H1 (cell line): ENCODE results near the gene SERHL2. TPM values are rescaled to one million over a fixed set of nuclear protein-coding genes. Genes with fewer than 3 reads are reported as not detected.
A peak's percentile ranks its signal among the peaks of the same experiment; 100 is the strongest.

ENCODE experiments used
- ATF3 ChIP-seq: IDR thresholded peaks from 2 replicates; pipeline ENCODE4 v1.6.1; 2011; ENCODE audit warnings: low read depth, mild to moderate bottlenecking, low read length; ENCODE audit not compliant: insufficient read depth
- BCL11A ChIP-seq, 2 experiments: IDR thresholded peaks; one replicate each; pipeline ENCODE4 v1.6.1; 2011; ENCODE audit warnings: low read depth in 2 of 2, low read length in 2 of 2, mild to moderate bottlenecking in 2 of 2
- CREB1 ChIP-seq: IDR thresholded peaks from 2 replicates; pipeline ENCODE4 v1.6.1; 2012; ENCODE audit warnings: inconsistent platforms
- CTCF ChIP-seq, 3 experiments: IDR thresholded peaks; 1 replicate in 2 of 3; 2 replicates in 1 of 3; pipeline versions ENCODE4 v1.5.1 to v1.6.1; 2011; ENCODE audit warnings: low read length in 3 of 3, mild to moderate bottlenecking in 3 of 3, inconsistent platforms in 2 of 3, low read depth in 1 of 3, moderate library complexity in 1 of 3; ENCODE audit not compliant: insufficient read depth in 1 of 3; ENCODE audit errors: control extremely low read depth in 1 of 3
- E2F6 ChIP-seq: IDR thresholded peaks from 2 replicates; pipeline ENCODE4 v1.6.1; 2012; ENCODE audit warnings: inconsistent platforms
- EGR1 ChIP-seq: IDR thresholded peaks from 2 replicates; pipeline ENCODE4 v1.6.1; 2011; ENCODE audit warnings: low read depth, low read length, borderline replicate concordance
- NRF1 ChIP-seq: IDR thresholded peaks from 2 replicates; pipeline ENCODE4 v1.6.1; 2011; ENCODE audit warnings: mild to moderate bottlenecking, low read depth, low read length, improper control_type of control experiment
- PHF8 ChIP-seq: fragments of 200-600 bp; sonication (generic); conservative IDR thresholded peaks from 2 replicates; pipeline ENCODE4 v1.7.1; 2012; ENCODE audit warnings: low read depth, mild to moderate bottlenecking, inconsistent platforms, low read length, moderate library complexity
- POLR2A ChIP-seq, 2 experiments: IDR thresholded peaks; 1 replicate in 1 of 2; 2 replicates in 1 of 2; pipeline ENCODE4 v1.6.1; 2011; ENCODE audit warnings: low read depth in 2 of 2, low read length in 2 of 2, mild to moderate bottlenecking in 2 of 2; ENCODE audit errors: control extremely low read depth in 1 of 2
- POLR2AphosphoS5 ChIP-seq: IDR thresholded peaks from 2 replicates; pipeline ENCODE4 v1.6.1; 2011; ENCODE audit warnings: low read depth, low read length
- RBBP5 ChIP-seq: IDR thresholded peaks from 2 replicates; pipeline ENCODE4 v1.7.1; 2012; ENCODE audit warnings: low read depth, mild to moderate bottlenecking, inconsistent platforms, low read length, moderate library complexity, borderline replicate concordance
- TAF1 ChIP-seq: IDR thresholded peaks from 2 replicates; pipeline ENCODE4 v1.6.1; 2011; ENCODE audit warnings: mild to moderate bottlenecking, low read depth, low read length
- TBP ChIP-seq: IDR thresholded peaks from 2 replicates; pipeline ENCODE4 v1.6.1; 2011; ENCODE audit warnings: low read depth, low read length, improper control_type of control experiment
- YY1 ChIP-seq: IDR thresholded peaks from 2 replicates; pipeline ENCODE4 v1.6.1; 2011; ENCODE audit warnings: low read depth, mild to moderate bottlenecking, low read length
- ZNF274 ChIP-seq: IDR thresholded peaks from 2 replicates; pipeline ENCODE4 v1.7.0; 2012; ENCODE audit warnings: low read length, borderline replicate concordance; ENCODE audit errors: extremely low read depth
- polyA plus RNA-seq, 7 experiments: library from polyadenylated mRNA; depleted of rRNA in 3 of 7; stranded (reverse) in 5 of 7; unstranded in 2 of 7; fragments of >200 nt in 5 of 7; fragments of 200-250 nt in 2 of 7; gene quantifications; 1 replicate in 5 of 7; 2 replicates in 1 of 7; 4 replicates in 1 of 7; pipeline versions ENCODE4 v1.2.1 to v1.2.3, GENCODE V29; 2011 to 2013; ENCODE audit warnings: missing spikeins in 2 of 7, mixed read lengths in 2 of 7
- total RNA-seq: library from RNA; stranded (reverse); fragmentation: NEBNext Ultra II Directional; extraction: Animal tissue kit (Norgen Biotek cat#: 25700); gene quantifications from 2 replicates; pipeline ENCODE4 v1.2.1, GENCODE V29; 2021

The SERHL2 gene
- total and polyA plus RNA-seq, 2 of the 8 experiments (the other 6 are each of a cell fraction or from before 2014, with no cell fraction given) = 0.91 TPM; not detected in 1

- TF ChIP-seq E2F6 (0 out of 2 replicates have a peak, but pooled peaks have one; percentile 10), NRF1 (peak; percentile 19; the same call in 1 of the 2 replicates), EGR1 (no peak), TAF1 (peak; percentile 84), PHF8 (peak; percentile 84), RBBP5 (0 out of 2 replicates have a peak, but pooled peaks have one; percentile 59), CTCF (IDR thresholded peaks at IDR 0.05; ENCODE audit: control extremely low read depth in 1 of 3, insufficient read depth in 1 of 3, low read depth in 1 of 3, low read length in 3 of 3) (no peak), ZNF274 (no peak), POLR2AphosphoS5 (peak; percentile 62; the same call in 1 of the 2 replicates), TBP (peak; percentile 42; the same call in 1 of the 2 replicates), POLR2A (IDR thresholded peaks at IDR 0.05; ENCODE audit: control extremely low read depth in 1 of 2, low read depth in 2 of 2, low read length in 2 of 2) (peak; percentile 59 to 72), YY1 (peak; percentile 90), CREB1 (peak; percentile 71), BCL11A (IDR thresholded peaks at IDR 0.05; ENCODE audit: low read depth in 2 of 2, low read length in 2 of 2) (no peak), ATF3 (no peak)
- TF ChIP-seq, all 59 proteins: peak for 12
These were observed 34.0 kb upstream of the SERHL2 start, which contains the start of gene RRP7A (continued) for GRCh38 chr22:42519525-42520401.
